ENCODE measurements around the gene PSMG3. TPM values are rescaled to one million over a fixed set of nuclear protein-coding genes. Genes with fewer than 3 reads are reported as not detected.
A peak's percentile ranks its signal among the peaks of the same experiment; 100 is the strongest.

Gene PSMG3
- total and polyA plus RNA-seq, 2 of the 8 experiments (the other 6 are each of a cell fraction or from before 2014, with no cell fraction given) = 30.2 to 62.0 TPM

DNA sequence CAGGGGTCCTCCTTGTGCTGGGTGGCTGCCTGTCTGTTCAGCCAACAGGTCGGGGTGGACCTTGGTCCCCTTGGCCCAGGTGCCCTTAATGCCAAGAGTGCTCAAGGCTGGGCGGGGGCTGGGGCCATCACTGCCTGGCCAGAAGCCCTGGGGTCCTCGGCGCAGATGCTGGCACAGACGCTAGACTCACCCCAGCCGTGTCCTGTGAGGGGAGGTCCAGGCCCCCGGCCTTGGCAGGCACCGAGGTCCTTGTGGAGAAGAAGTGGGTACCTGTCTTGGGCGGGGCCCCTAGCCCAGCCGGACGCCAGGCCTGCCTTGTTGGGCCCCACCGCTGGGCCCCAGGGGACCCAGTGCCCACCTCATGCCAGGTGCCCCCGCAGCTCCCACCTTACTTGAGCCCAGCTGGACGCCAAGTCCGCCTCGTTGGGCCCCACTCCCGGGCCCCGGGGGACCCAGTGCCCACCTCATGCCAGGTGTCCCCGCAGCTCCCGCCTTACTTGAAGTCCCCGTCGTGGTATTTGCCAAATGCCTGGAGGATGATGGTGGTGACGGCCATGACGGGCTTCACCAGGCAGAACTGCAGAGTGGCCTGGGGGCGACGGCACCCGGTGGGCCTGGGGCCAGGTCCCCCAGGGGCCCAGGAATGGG is 20.4 kb downstream of the PSMG3 start:
- Histone ChIP-seq H4K20me1 (replicated peaks in 1 of 2; ENCODE audit: control insufficient read depth in 1 of 2, insufficient read depth in 2 of 2, low read length in 2 of 2) (peaks cover 0 to 3% of the 10 kb centered on the region in 2 experiments), H3K36me3 (ENCODE audit: control insufficient read depth in 2 of 4, insufficient read depth in 4 of 4, low read length in 3 of 4) (no peaks in the 10 kb centered on the region), H3K9ac (replicated peaks in 1 of 4; ENCODE audit: extremely low read depth in 1 of 4, low read depth in 3 of 4, low read length in 3 of 4) (no peak overlapping the region), H4K91ac (replicated peaks; ENCODE audit: insufficient read length, low read length) (no peak overlapping the region), H3K56ac (replicated peaks; ENCODE audit: insufficient read length, low read depth, low read length) (no peak overlapping the region), H3K4me1 (replicated peaks in 1 of 4; ENCODE audit: control insufficient read depth in 3 of 4, insufficient read depth in 4 of 4, low read length in 3 of 4) (no peaks in the 10 kb centered on the region; a peak in 1 of 7 replicates), H3K27ac (ENCODE audit: low read depth, low read length) (no peak overlapping the region), H4K5ac (ENCODE audit: insufficient read length, low read depth, low read length) (no peak overlapping the region), H3K4me2 (ENCODE audit: insufficient read depth in 1 of 2, low read depth in 2 of 2, low read length in 2 of 2) (no peak overlapping the region), H2BK15ac (ENCODE audit: low read length) (no peak overlapping the region), H3K4me3 (ENCODE audit: extremely low read depth in 1 of 4, insufficient read depth in 2 of 4, low read depth in 3 of 4, low read length in 4 of 4) (no peak overlapping the region), H3K79me1 (ENCODE audit: low read depth, low read length) (no peaks in the 10 kb centered on the region), H3K23me2 (ENCODE audit: low read depth, low read length) (no peaks in the 10 kb centered on the region), H3K14ac (ENCODE audit: insufficient read length) (no peak overlapping the region), H3K23ac (ENCODE audit: insufficient read length) (no peak overlapping the region), H2BK12ac (ENCODE audit: low read depth, low read length) (0 out of 2 replicates have a peak overlapping the region, but pooled peaks have one; percentile 87), H3K79me2 (ENCODE audit: control insufficient read depth in 1 of 2, insufficient read depth in 2 of 2, low read length in 2 of 2) (no peaks in the 10 kb centered on the region), H3K4ac (replicated peaks; ENCODE audit: insufficient read length, low read depth, low read length) (no peak overlapping the region), H4K8ac (ENCODE audit: extremely low read depth, insufficient read depth, low read length) (0 out of 2 replicates have a peak overlapping the region, but pooled peaks have one; percentile 68), H3K27me3 (replicated peaks in 1 of 4; ENCODE audit: control insufficient read depth in 3 of 4, extremely low read depth in 1 of 4, insufficient read depth in 3 of 4, low read length in 3 of 4) (no peaks in the 10 kb centered on the region), H2AK5ac (ENCODE audit: low read depth, low read length) (no peak overlapping the region), H2AFZ (ENCODE audit: low read length) (no peak overlapping the region), H2BK120ac (replicated peaks; ENCODE audit: low read depth, low read length) (no peak overlapping the region), H3K9me3 (ENCODE audit: insufficient read depth in 2 of 2, low read depth in 1 of 2, low read length in 1 of 2) (no peaks in the 10 kb centered on the region), H2BK5ac (ENCODE audit: low read depth, low read length) (no peak overlapping the region; the same call in 1 of the 2 replicates), H2BK20ac (ENCODE audit: low read length) (no peak overlapping the region), H3K18ac (ENCODE audit: extremely low read depth, low read length) (no peak overlapping the region)
- no peak for TF ChIP-seq PHF8 (conservative IDR thresholded peaks at IDR 0.05; ENCODE audit: low read depth, low read length)
- TF ChIP-seq SUZ12 (IDR thresholded peaks at IDR 0.05; ENCODE audit: low read length) = no peak
- TF ChIP-seq RFX5 (IDR thresholded peaks at IDR 0.05; ENCODE audit: borderline replicate concordance, low read depth, low read length) = no peak
- no peak for TF ChIP-seq RNF2 (IDR thresholded peaks at IDR 0.05; ENCODE audit: borderline replicate concordance, low read depth, low read length, missing control alignments, poor library complexity, severe bottlenecking)
- TF ChIP-seq EP300 (IDR thresholded peaks at IDR 0.05; ENCODE audit: borderline replicate concordance in 1 of 2, low read depth in 2 of 2, low read length in 2 of 2) = no peak
- TF ChIP-seq FOSL1 (IDR thresholded peaks at IDR 0.05; ENCODE audit: insufficient read depth, low read depth, low read length) = no peak
- TF ChIP-seq, protein P1, sequence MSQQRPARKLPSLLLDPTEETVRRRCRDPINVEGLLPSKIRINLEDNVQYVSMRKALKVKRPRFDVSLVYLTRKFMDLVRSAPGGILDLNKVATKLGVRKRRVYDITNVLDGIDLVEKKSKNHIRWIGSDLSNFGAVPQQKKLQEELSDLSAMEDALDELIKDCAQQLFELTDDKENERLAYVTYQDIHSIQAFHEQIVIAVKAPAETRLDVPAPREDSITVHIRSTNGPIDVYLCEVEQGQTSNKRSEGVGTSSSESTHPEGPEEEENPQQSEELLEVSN (IDR thresholded peaks at IDR 0.05) = no peak
- TF ChIP-seq RBBP5 (IDR thresholded peaks at IDR 0.05; ENCODE audit: borderline replicate concordance, low read depth, low read length) = no peak
- no peak for TF ChIP-seq POU5F1 (IDR thresholded peaks at IDR 0.05; ENCODE audit: low read depth, low read length)
- POLR2A ChIA-PET (ENCODE audit: partially characterized antibody) = interaction anchor here (1.4 kb wide), 1 partner anchor 74 kb away, joined by 3 read pairs; no protein-coding TSS in a partner anchor
- CTCF ChIA-PET (ENCODE audit: partially characterized antibody) = interaction anchor here (1.0 to 1.6 kb wide), 4 partner anchors 9 to 74 kb away, joined by 4 to 7 read pairs (median 4); no protein-coding TSS in a partner anchor
- 95% methylated on average over 26 of the region's 27 CpGs; no CpG with 5 or more reads in 1 of the 2 experiments for WGBS, 2 experiments (ENCODE audit: extremely low coverage in 1 of 2, insufficient coverage in 1 of 2, insufficient read length in 1 of 2, insufficient replicate concordance in 2 of 2, low coverage in 1 of 2, low lambda C conversion rate in 2 of 2, missing lambda C conversion rate in 1 of 2)
- FAIRE-seq = no peak
- DNase-seq (ENCODE audit: low read depth in 1 of 2, low spot score in 2 of 2) = no peak
